Measurements from ENCODE around the gene RARRES2.

RARRES2 gene

DNA sequence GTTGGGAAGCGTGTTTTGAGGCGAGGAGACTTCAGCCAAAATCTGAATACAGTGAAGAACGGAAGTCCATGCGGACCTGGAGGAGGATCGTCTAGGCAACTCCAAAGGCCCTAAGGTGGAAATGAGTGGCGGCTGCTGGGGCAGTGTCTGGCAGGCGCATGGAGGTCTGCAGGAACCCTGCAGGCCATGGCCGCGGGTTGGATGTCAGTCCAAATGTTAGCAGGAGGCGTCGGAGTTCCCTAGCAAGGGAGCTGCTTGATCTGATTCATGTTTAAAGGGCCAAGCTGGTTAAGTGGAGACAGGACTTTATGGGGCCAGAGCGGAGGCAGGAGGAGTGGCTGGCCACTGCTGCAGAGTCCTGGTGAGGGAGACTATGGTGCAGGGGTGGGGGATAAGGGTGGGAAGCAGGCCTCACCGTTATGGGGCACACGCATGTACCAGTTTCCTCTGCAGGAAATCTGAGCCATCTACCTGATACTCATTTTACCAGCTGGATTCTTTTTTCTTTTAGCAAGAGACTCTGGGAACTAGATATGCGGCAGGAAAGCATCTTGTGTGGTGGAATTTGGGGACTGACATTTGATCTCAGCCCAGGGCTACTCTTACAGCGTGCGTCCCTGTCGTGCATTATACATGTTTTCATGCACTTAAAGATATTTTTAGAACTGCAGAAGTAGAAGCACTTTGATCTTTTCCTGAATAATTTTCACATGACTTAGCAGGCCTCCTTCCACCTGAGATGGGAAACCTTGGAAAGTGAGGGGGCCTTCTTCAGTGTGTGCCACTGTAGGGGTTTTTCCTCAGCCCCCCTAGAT, 20.6 kb upstream of the RARRES2 start:
- no peak for DNase-seq

DNA sequence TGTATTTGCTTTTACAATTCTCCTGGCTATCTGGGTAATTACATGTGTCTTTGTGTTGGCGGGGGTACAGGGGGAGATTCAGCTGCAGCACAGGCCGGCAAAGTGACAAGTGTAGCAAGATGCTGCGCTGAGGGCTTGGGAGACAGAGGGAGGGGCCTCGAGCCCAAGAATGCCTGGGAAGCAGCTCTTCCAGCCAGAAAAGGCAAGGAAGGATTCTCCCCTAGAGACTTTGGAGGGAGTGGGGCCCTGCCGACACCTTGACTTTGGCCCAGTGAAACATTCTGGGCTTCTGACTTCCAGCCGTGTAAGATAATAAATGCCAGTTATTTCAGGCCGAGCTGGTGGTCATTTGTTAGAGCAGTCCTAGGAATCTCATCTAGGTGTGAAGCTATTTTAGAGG, 20.0 kb upstream of the RARRES2 start:
- no peak for DNase-seq

GRCh38 chr7:150360363-150361058, 19.1 kb upstream of the RARRES2 start:
- DNase-seq, result no peak

DNA sequence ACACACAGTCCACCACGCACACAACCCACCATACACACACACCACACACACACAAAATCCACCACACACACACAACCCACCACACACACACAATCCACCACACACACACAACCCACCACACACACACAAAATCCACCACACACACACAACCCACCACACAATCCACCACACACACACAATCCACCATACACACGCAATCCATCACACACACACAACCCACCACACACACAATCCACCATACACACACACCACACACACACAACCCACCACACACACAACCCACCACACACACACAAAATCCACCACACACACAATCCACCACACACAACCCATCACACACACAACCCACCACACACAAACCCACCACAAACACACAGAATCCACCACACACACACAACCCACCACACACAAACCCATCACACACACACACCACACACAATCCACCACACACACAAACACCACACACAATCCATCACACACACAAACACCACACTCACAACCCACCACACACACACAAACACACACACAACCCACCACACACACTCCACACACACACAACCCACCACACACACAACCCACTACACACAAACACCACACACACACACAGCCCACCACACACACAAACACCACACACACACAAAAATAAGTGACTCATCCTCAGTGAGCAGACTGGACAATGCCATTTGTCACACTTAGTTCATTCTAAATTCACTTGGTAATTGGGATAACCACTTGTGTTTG, 18.4 kb upstream of the RARRES2 start:
- no peak for DNase-seq

- no peak for DNase-seq
Measured at GRCh38 chr7:150358988-150359621, 17.7 kb upstream of the RARRES2 start.

GRCh38 chr7:150358433-150358832, 17.0 kb upstream of the RARRES2 start:
- no peak for DNase-seq

DNA sequence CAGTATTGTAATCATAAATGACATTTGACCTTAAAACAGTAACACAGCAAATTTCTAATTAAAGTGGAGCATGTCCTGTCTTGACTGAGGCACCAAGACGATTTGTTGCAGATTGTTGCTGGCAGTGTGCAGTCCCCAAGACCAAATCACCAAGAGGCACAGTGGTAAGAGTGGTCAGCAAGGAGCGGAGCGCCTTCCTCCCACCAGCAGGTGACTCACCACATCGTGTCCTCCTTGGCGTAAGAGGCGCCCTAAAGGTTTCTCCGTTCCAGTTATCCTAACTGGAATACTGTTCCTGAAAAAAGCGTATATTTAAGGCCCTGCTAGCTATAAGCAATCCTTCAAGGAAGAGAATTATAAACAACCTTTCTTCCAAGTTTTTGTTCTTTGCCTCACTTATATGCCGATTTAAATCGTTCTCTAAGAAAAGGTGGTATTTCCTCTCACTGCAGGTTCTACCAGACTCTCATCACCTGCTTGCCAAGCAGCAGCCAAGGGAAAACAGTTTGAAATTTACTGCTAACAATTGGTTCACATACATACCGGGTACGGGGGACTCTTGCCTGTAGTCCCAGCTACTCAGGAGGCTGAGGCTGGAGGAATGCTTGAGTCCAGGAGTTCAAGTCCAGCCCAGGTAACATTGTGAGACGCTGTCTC, 16.5 kb upstream of the RARRES2 start:
- no peak for DNase-seq

GRCh38 chr7:150357270-150357669, 15.8 kb upstream of the RARRES2 start:
- no peak for DNase-seq

GRCh38 chr7:150356265-150356897, 15.0 kb upstream of the RARRES2 start:
- DNase-seq, result no peak

DNA sequence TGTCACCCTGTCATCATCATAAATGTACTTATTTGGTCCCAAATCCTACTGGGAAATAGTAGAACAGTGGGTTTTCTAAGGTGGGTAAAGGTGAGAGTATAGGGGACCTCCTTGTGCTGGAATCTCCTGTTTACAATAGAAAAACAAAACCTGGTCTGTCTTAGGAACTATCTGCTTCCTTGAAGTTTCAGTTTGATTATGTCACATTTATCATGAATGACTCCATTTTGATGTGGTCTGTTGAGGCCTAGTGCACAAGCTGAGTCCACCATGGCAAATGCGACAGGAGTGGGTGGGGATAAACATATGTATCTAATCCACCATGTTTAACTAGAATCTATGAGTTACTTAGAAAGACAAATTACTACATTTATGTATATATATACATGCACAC, 14.2 kb upstream of the RARRES2 start:
- no peak for DNase-seq

GRCh38 chr7:150351587-150352194, 10.3 kb upstream of the RARRES2 start:
- no peak for DNase-seq

DNA sequence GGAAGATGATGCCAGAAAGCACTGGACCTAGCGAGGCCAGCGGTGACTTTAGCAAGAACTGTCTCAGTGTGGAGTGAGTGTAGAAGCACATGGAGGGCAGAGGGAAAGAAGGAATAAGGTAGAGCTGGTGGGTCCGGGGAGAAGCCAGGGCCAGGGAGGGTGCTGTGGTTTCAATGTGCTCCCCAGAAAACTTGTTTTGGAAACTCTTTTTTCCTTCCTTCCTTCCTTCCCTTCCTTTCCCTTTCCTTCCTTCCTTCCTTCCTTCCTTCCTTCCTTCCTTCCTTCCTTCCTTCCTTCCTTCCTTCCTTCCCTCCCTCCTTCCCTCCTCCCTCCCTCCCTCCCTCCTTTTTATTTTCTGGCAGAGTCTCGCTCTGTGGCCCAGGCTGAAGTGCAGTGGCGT, 5.5 kb upstream of the RARRES2 start:
- no peak for DNase-seq

- no peak for DNase-seq
Measured at GRCh38 chr7:150345012-150345411, 3.6 kb upstream of the RARRES2 start.

- no peak for DNase-seq
Measured at GRCh38 chr7:150344299-150344698, 2.9 kb upstream of the RARRES2 start.

DNA sequence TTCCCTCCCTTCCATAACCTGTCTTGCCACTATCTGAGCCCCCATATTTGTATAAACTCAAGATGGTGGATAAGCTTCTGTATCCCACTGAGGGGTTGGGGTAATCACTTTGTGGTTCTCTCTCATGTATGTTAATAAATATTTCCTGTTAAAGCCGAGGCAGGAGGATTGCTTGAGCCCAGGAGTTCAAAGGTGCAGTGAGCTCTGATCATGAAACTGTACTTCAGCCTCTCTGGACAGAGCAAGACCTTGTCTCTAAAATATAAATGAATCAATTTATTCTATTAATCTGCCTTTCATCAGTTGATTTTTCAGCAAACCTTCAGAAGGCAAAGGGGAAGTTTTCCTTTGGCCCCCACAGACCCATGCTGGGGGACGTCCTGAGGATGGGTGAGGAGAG, 1.8 kb upstream of the RARRES2 start:
- no peak for DNase-seq

GRCh38 chr7:150342121-150342408, 636 bp upstream of the RARRES2 start:
- DNase-seq, result no peak

DNA sequence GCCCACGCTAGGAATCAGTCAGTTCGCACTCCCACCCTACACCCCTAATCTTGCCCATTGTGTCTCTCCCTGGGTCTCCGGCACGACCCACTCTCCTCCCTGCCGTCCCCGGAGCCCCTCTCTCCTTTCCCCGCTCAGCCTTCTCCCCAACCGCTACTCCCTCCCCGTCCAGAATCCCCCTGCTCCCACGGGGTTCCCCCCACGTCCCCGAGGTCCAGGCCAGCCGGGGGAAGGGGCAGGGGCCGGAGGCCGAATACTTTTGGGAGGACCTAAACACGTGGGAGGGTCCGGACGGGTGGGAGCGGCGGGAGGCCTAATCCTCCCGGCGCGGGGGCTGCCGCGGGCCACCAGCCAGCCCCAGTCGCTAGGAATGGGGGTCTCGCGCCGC, 560 bp downstream of the RARRES2 start:
- no peak for DNase-seq

DNA sequence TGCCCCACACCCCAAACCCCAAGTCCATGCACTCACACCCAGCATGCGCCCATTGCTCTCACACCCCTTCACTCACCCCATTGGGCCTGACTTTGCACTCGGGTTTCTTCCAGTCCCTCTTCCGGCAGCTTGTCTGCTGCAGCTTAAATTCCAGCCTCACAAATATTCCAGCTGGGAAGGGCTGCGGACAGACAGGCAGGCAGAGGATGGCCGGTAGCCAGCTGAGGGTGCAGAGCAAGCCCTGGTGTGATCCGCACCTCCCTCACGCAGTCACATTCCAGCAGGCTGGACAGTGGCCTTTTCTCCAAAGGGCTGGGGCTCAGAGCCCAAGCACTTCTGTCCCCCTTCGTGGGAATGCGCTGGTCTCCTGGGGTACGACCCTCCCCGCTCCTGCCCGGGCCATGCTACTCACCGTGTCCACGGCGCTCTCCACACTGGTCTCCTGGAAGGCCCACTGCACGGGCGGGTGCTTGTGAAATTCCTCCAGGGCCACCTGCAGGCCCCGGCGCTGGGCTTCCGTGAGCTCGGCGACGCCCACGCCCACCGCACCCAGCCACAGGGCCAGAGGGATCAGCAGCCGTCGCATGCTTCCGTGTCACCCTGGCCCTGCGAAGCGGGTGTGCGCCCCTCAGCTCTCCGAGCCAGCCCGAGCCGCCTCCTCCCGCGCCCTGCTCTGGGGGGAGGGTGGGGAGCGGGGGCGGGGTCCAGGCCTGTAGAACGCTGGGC, 1.2 kb downstream of the RARRES2 start:
- DNase-seq, result no peak

DNA sequence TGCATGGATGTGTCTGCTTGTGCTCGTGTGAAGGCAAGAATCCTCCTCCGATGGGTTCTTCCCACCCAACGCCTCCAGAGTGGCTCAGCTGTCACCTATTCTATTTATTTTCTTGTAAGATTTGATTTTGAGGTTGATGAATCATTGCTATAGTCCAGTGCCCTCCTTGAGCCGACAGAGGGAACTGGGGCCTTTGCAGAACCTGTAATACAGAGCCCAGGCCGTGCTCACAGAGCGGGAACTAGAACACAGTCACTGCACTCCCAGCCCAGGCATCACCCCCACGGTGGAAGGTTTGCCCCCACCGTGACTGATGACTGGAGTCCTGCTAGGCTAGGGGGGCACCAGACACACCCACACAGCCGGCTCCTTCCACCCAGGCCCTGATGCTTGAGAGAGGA, 2.0 kb downstream of the RARRES2 start:
- no peak for DNase-seq
